Measurements from ENCODE around the gene SLC22A1.

SLC22A1 gene

DNA sequence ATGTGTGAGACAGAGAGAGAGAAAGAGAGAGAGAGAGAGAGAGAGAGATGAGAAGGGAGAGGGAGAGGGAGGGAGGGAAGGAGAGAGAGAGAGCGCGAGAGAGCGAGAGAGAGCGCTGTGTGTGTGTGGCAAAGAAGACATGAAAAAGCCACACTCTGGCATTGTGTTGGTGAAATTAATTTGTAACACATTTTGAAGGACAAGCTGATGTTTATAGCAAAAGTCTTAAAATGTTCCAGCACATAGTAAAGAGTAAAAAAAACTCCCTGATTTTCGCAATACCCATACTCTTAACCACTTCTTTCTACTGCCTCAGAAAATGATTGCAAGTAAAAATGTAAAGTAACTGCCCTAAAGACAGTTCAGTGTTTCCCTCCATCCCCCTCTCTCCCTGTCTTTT is 56.7 kb downstream of the SLC22A1 start:
- no peak overlapping the region for H3K27ac ChIP-seq (ENCODE audit: low read depth, low read length)
- no peak for DNase-seq

DNA sequence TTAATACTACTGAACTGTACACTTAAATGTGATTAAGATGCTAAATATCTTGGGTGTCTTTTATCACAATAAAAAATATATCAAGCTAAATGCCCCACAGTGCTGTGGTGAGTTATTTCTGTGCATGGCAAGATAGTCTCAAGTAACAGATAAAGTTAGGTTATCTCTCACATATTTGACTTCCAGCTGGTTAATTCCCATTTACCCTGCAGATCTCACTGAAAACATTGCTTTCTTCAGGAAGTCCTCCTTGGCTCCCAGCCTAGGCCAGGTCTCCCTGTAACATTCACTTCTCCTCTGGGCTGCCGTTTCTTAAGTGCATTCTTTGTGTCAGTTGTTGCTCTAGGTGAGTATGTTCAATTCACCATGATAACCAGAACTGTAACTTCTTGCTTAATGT is 59.1 kb downstream of the SLC22A1 start:
- H4K5ac ChIP-seq (ENCODE audit: low read length), result no peak overlapping the region
- no peaks in the 10 kb centered on the region for H3K27me3 ChIP-seq (ENCODE audit: insufficient read depth, low read length, poor library complexity)
- no peak overlapping the region for H3K23ac ChIP-seq (ENCODE audit: low read length)
- no peak overlapping the region for H3K27ac ChIP-seq (ENCODE audit: low read depth, low read length)
- no peak overlapping the region for H3K18ac ChIP-seq (ENCODE audit: low read length)
- H3K4me1 ChIP-seq (ENCODE audit: control insufficient read depth, low read depth, low read length), result no peaks in the 10 kb centered on the region
- H3K36me3 ChIP-seq (ENCODE audit: control insufficient read depth, insufficient read depth, low read length), result no peaks in the 10 kb centered on the region
- no peaks in the 10 kb centered on the region for H3K79me1 ChIP-seq (ENCODE audit: low read length)
- no peak overlapping the region for H3K4me3 ChIP-seq (ENCODE audit: low read length)
- no peak overlapping the region for H3K56ac ChIP-seq (ENCODE audit: low read length)
- no peak overlapping the region for H2BK15ac ChIP-seq (replicated peaks; ENCODE audit: low read depth)
- H2BK5ac ChIP-seq (ENCODE audit: low read length), result no peak overlapping the region
- no CpG with 5 or more reads among the region's 1 CpG for WGBS (ENCODE audit: extremely low coverage, insufficient coverage, low lambda C conversion rate)
- H3K4me2 ChIP-seq (ENCODE audit: low read length), result no peak overlapping the region
- H2AK5ac ChIP-seq (ENCODE audit: low read length), result no peak overlapping the region
- no peak overlapping the region for H2BK120ac ChIP-seq (ENCODE audit: low read depth, low read length)
- H4K8ac ChIP-seq (ENCODE audit: low read depth, low read length), result no peak overlapping the region
- H3K79me2 ChIP-seq (ENCODE audit: control insufficient read depth, insufficient read depth, low read length), result no peaks in the 10 kb centered on the region
- peak; percentile 64 for DNase-seq
- no peak overlapping the region for H3K4ac ChIP-seq (ENCODE audit: low read depth, low read length)
- no peak overlapping the region for H3K9ac ChIP-seq (ENCODE audit: low read length)

More for the DNA sequence above, 56.7 kb downstream of the SLC22A1 start:
- Histone ChIP-seq H3K18ac (ENCODE audit: low read length) (no peak overlapping the region), H3K36me3 (ENCODE audit: control insufficient read depth, insufficient read depth, low read length) (no peaks in the 10 kb centered on the region), H3K27me3 (ENCODE audit: insufficient read depth, low read length, poor library complexity) (no peaks in the 10 kb centered on the region), H2BK120ac (ENCODE audit: low read depth, low read length) (no peak overlapping the region), H3K56ac (ENCODE audit: low read length) (no peak overlapping the region), H4K5ac (ENCODE audit: low read length) (no peak overlapping the region), H3K4me2 (ENCODE audit: low read length) (no peak overlapping the region), H4K8ac (ENCODE audit: low read depth, low read length) (no peak overlapping the region), H3K79me1 (ENCODE audit: low read length) (no peaks in the 10 kb centered on the region), H3K9ac (ENCODE audit: low read length) (no peak overlapping the region), H2AK5ac (ENCODE audit: low read length) (no peak overlapping the region), H2BK5ac (ENCODE audit: low read length) (no peak overlapping the region), H2BK15ac (replicated peaks; ENCODE audit: low read depth) (peak overlapping the region; percentile 36), H3K23ac (ENCODE audit: low read length) (no peak overlapping the region), H3K4ac (ENCODE audit: low read depth, low read length) (no peak overlapping the region), H3K79me2 (ENCODE audit: control insufficient read depth, insufficient read depth, low read length) (no peaks in the 10 kb centered on the region), H3K4me3 (ENCODE audit: low read length) (no peak overlapping the region), H3K4me1 (ENCODE audit: control insufficient read depth, low read depth, low read length) (peaks cover 6% of the 10 kb centered on the region)
- WGBS (ENCODE audit: extremely low coverage, insufficient coverage, low lambda C conversion rate), result no CpG with 5 or more reads among the region's 5 CpGs

DNA sequence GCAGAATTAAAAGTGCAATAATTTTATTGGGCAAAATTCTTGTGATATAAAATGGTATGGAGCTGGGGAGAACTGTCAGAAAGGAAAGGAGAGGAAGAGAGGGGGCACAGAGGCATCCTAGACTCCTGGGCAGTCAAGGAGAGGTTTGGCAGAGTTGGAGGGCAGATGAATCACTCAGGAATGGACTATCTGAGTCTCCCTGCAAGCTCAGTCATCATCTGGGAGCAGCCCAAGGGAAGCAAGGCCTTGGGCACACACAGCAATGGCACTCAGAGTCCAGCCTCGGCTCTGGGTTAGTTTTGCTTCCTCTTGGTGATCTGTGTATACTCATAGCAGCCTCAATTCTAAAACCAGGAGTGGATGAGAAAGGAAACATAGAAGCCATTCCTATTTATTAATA is 67.2 kb downstream of the SLC22A1 start:
- H4K8ac ChIP-seq (ENCODE audit: low read depth, low read length), result no peak overlapping the region
- H3K9ac ChIP-seq (ENCODE audit: low read length), result no peak overlapping the region
- H3K27ac ChIP-seq (ENCODE audit: low read depth, low read length), result no peak overlapping the region
- no peak overlapping the region for H3K23ac ChIP-seq (ENCODE audit: low read length)
- WGBS (ENCODE audit: extremely low coverage, insufficient coverage, low lambda C conversion rate), result no CpG with 5 or more reads among the region's 1 CpG
- H2AK5ac ChIP-seq (ENCODE audit: low read length), result no peak overlapping the region
- no peaks in the 10 kb centered on the region for H3K79me1 ChIP-seq (ENCODE audit: low read length)
- H2BK15ac ChIP-seq (replicated peaks; ENCODE audit: low read depth), result no peak overlapping the region
- H3K36me3 ChIP-seq (ENCODE audit: control insufficient read depth, insufficient read depth, low read length), result no peaks in the 10 kb centered on the region
- H3K4me3 ChIP-seq (ENCODE audit: low read length), result no peak overlapping the region
- H3K4me1 ChIP-seq (ENCODE audit: control insufficient read depth, low read depth, low read length), result no peaks in the 10 kb centered on the region
- H2BK5ac ChIP-seq (ENCODE audit: low read length), result no peak overlapping the region
- H2BK120ac ChIP-seq (ENCODE audit: low read depth, low read length), result no peak overlapping the region
- no peaks in the 10 kb centered on the region for H3K27me3 ChIP-seq (ENCODE audit: insufficient read depth, low read length, poor library complexity)
- H3K18ac ChIP-seq (ENCODE audit: low read length), result no peak overlapping the region
- no peaks in the 10 kb centered on the region for H3K79me2 ChIP-seq (ENCODE audit: control insufficient read depth, insufficient read depth, low read length)
- no peak overlapping the region for H4K5ac ChIP-seq (ENCODE audit: low read length)
- no peak overlapping the region for H3K4ac ChIP-seq (ENCODE audit: low read depth, low read length)
- no peak for DNase-seq
- no peak overlapping the region for H3K4me2 ChIP-seq (ENCODE audit: low read length)
- no peak overlapping the region for H3K56ac ChIP-seq (ENCODE audit: low read length)

DNA sequence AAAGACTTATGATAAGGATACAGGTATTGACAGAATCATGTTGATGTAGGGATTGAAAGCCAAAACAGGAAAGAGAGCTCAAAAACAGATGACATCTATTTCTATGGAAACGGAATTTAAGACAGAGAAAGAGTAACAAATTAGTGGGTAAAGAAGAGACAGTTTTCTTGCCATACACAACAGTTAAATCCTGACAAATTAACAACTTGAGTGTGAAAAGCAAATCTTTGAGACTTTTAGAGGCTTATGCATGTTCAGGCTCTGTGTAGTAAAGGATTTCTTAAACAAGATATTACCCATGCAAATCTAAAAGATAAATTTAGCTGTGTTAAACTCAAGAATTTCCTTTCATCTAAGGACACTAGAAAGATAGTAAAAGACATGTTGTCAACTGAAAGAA is 68.5 kb downstream of the SLC22A1 start:
- H3K23ac ChIP-seq (ENCODE audit: low read length), result no peak overlapping the region
- H3K27ac ChIP-seq (ENCODE audit: low read depth, low read length), result no peak overlapping the region
- H3K4me2 ChIP-seq (ENCODE audit: low read length), result no peak overlapping the region
- H3K56ac ChIP-seq (ENCODE audit: low read length), result no peak overlapping the region
- WGBS (ENCODE audit: extremely low coverage, insufficient coverage, low lambda C conversion rate), result no CpG with 5 or more reads among the region's 1 CpG
- H3K79me2 ChIP-seq (ENCODE audit: control insufficient read depth, insufficient read depth, low read length), result no peaks in the 10 kb centered on the region
- no peak overlapping the region for H2BK5ac ChIP-seq (ENCODE audit: low read length)
- no peak for DNase-seq
- H3K4ac ChIP-seq (ENCODE audit: low read depth, low read length), result no peak overlapping the region
- H3K36me3 ChIP-seq (ENCODE audit: control insufficient read depth, insufficient read depth, low read length), result no peaks in the 10 kb centered on the region
- H2AK5ac ChIP-seq (ENCODE audit: low read length), result no peak overlapping the region
- H3K27me3 ChIP-seq (ENCODE audit: insufficient read depth, low read length, poor library complexity), result no peaks in the 10 kb centered on the region
- H2BK120ac ChIP-seq (ENCODE audit: low read depth, low read length), result no peak overlapping the region
- no peaks in the 10 kb centered on the region for H3K79me1 ChIP-seq (ENCODE audit: low read length)
- no peak overlapping the region for H4K8ac ChIP-seq (ENCODE audit: low read depth, low read length)
- no peak overlapping the region for H2BK15ac ChIP-seq (replicated peaks; ENCODE audit: low read depth)
- H3K4me1 ChIP-seq (ENCODE audit: control insufficient read depth, low read depth, low read length), result no peaks in the 10 kb centered on the region
- no peak overlapping the region for H4K5ac ChIP-seq (ENCODE audit: low read length)
- no peak overlapping the region for H3K18ac ChIP-seq (ENCODE audit: low read length)
- no peak overlapping the region for H3K9ac ChIP-seq (ENCODE audit: low read length)
- no peak overlapping the region for H3K4me3 ChIP-seq (ENCODE audit: low read length)

DNA sequence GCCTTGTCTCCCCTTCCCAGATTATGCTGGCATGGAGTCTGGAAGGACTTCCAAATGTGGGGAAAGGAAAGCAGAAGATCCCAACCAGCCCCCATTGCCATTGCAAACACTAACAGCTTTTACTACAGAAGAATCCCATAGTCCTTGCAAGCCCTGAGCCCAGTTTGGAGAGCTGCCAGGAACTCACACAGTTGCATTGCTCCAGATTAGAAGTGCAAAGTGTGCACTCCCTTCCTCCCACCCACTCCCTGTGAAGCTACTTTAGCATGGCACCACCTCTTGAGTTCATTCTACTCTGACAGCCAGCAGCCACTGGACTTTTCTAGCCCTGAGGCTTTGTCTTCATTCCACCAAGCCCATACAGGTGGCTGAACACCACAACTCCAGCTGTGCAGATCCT is 69.4 kb downstream of the SLC22A1 start:
- Histone ChIP-seq H2BK15ac (replicated peaks; ENCODE audit: low read depth) (no peak overlapping the region), H2BK5ac (ENCODE audit: low read length) (no peak overlapping the region), H3K4me3 (ENCODE audit: low read length) (no peak overlapping the region), H4K8ac (ENCODE audit: low read depth, low read length) (no peak overlapping the region), H4K5ac (ENCODE audit: low read length) (no peak overlapping the region), H3K79me2 (ENCODE audit: control insufficient read depth, insufficient read depth, low read length) (no peaks in the 10 kb centered on the region), H3K36me3 (ENCODE audit: control insufficient read depth, insufficient read depth, low read length) (no peaks in the 10 kb centered on the region), H2AK5ac (ENCODE audit: low read length) (no peak overlapping the region), H2BK120ac (ENCODE audit: low read depth, low read length) (no peak overlapping the region), H3K4me1 (ENCODE audit: control insufficient read depth, low read depth, low read length) (no peaks in the 10 kb centered on the region), H3K9ac (ENCODE audit: low read length) (no peak overlapping the region), H3K18ac (ENCODE audit: low read length) (no peak overlapping the region), H3K27me3 (ENCODE audit: insufficient read depth, low read length, poor library complexity) (no peaks in the 10 kb centered on the region), H3K4ac (ENCODE audit: low read depth, low read length) (no peak overlapping the region), H3K56ac (ENCODE audit: low read length) (no peak overlapping the region), H3K4me2 (ENCODE audit: low read length) (no peak overlapping the region), H3K27ac (ENCODE audit: low read depth, low read length) (no peak overlapping the region), H3K79me1 (ENCODE audit: low read length) (no peaks in the 10 kb centered on the region), H3K23ac (ENCODE audit: low read length) (no peak overlapping the region)
- DNase-seq, result no peak

DNA sequence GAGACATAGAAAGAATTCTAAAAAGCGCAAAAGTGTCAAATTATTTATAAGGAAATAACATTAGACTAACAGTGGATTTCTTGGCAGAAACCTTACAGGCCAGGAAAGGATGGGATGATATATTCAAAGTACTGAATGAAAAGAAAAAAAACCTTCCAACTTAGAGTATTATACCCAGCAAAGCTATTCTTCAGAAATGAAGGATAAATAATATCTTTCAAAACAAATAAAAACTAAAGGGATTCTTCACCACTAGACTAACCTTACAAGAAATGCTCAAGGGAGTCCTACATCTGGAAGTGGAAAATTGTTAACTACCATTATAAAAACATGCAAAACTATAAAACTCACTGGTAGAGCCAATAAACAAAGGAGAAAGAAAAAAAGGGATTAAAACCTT is 71.2 kb downstream of the SLC22A1 start:
- Histone ChIP-seq H4K8ac (ENCODE audit: low read depth, low read length) (no peak overlapping the region), H3K4ac (ENCODE audit: low read depth, low read length) (no peak overlapping the region), H3K27me3 (ENCODE audit: insufficient read depth, low read length, poor library complexity) (no peaks in the 10 kb centered on the region), H2AK5ac (ENCODE audit: low read length) (no peak overlapping the region), H2BK120ac (ENCODE audit: low read depth, low read length) (no peak overlapping the region), H3K4me3 (ENCODE audit: low read length) (no peak overlapping the region), H3K23ac (ENCODE audit: low read length) (no peak overlapping the region), H3K36me3 (ENCODE audit: control insufficient read depth, insufficient read depth, low read length) (no peaks in the 10 kb centered on the region), H3K79me2 (ENCODE audit: control insufficient read depth, insufficient read depth, low read length) (no peaks in the 10 kb centered on the region), H3K27ac (ENCODE audit: low read depth, low read length) (no peak overlapping the region), H3K4me1 (ENCODE audit: control insufficient read depth, low read depth, low read length) (no peaks in the 10 kb centered on the region), H2BK5ac (ENCODE audit: low read length) (no peak overlapping the region), H2BK15ac (replicated peaks; ENCODE audit: low read depth) (no peak overlapping the region), H3K18ac (ENCODE audit: low read length) (no peak overlapping the region), H3K9ac (ENCODE audit: low read length) (no peak overlapping the region), H3K56ac (ENCODE audit: low read length) (no peak overlapping the region), H4K5ac (ENCODE audit: low read length) (no peak overlapping the region), H3K4me2 (ENCODE audit: low read length) (no peak overlapping the region), H3K79me1 (ENCODE audit: low read length) (no peaks in the 10 kb centered on the region)
- WGBS (ENCODE audit: extremely low coverage, insufficient coverage, low lambda C conversion rate), result no CpG with 5 or more reads among the region's 1 CpG
- no peak for DNase-seq

Data from mesendoderm (in vitro differentiated cells).